HUES48 (cell line): ENCODE results near the gene MACROD2.

ENCODE experiments used
- H3K27ac ChIP-seq: one replicate; pipeline ENCODE4 v1.7.0; 2013; ENCODE audit warnings: low read depth, low read length, inconsistent platforms
- H3K27me3 ChIP-seq: 2 replicates; pipeline ENCODE4 v1.6.1; 2013; ENCODE audit warnings: mild to moderate bottlenecking, low read length; ENCODE audit not compliant: control insufficient read depth, insufficient read depth
- H3K36me3 ChIP-seq: 2 replicates; pipeline ENCODE4 v1.6.1; 2013; ENCODE audit warnings: low read length; ENCODE audit not compliant: control insufficient read depth, insufficient read depth
- H3K4me1 ChIP-seq: 2 replicates; pipeline ENCODE4 v1.6.1; 2013; ENCODE audit warnings: mild to moderate bottlenecking, low read length; ENCODE audit not compliant: control insufficient read depth, insufficient read depth
- H3K4me3 ChIP-seq: 2 replicates; pipeline ENCODE4 v1.5.1; 2013; ENCODE audit warnings: mild to moderate bottlenecking, low read depth, low read length
- H3K9ac ChIP-seq: 2 replicates; pipeline ENCODE4 v1.6.1; 2013; ENCODE audit warnings: mild to moderate bottlenecking, low read depth, low read length, moderate library complexity
- H3K9me3 ChIP-seq: 2 replicates; pipeline ENCODE4 v1.6.1; 2013; ENCODE audit warnings: low read length; ENCODE audit not compliant: control insufficient read depth, insufficient read depth

The MACROD2 gene

GRCh38 chr20:15561707-15562404, 1566.5 kb downstream of the MACROD2 start:
- Histone ChIP-seq H3K9me3 (0 out of 2 replicates have a peak, but pooled peaks cover 3% of the 10 kb centered on the region), H3K36me3 (no peaks in the 10 kb centered on the region), H3K4me1 (peaks cover 28% of the 10 kb centered on the region), H3K9ac (no peak overlapping the region), H3K27me3 (no peaks in the 10 kb centered on the region), H3K4me3 (0 out of 2 replicates have a peak overlapping the region, but pooled peaks have one; percentile 18), H3K27ac (peak overlapping the region; percentile 65)

GRCh38 chr20:15563836-15564235, 1568.5 kb downstream of the MACROD2 start:
- Histone ChIP-seq H3K9me3 (0 out of 2 replicates have a peak, but pooled peaks cover 3% of the 10 kb centered on the region), H3K36me3 (no peaks in the 10 kb centered on the region), H3K27me3 (no peaks in the 10 kb centered on the region), H3K27ac (no peak overlapping the region), H3K9ac (no peak overlapping the region), H3K4me3 (no peak overlapping the region), H3K4me1 (peaks cover 28% of the 10 kb centered on the region)

- Histone ChIP-seq H3K36me3 (no peaks in the 10 kb centered on the region), H3K4me3 (no peak overlapping the region), H3K27me3 (no peaks in the 10 kb centered on the region), H3K9me3 (no peaks in the 10 kb centered on the region), H3K9ac (no peak overlapping the region), H3K27ac (no peak overlapping the region), H3K4me1 (peaks cover 28% of the 10 kb centered on the region)
These were observed 1569.7 kb downstream of the MACROD2 start for GRCh38 chr20:15564981-15565380.

- Histone ChIP-seq H3K4me3 (no peak overlapping the region), H3K27ac (no peak overlapping the region), H3K36me3 (no peaks in the 10 kb centered on the region), H3K4me1 (peaks cover 24% of the 10 kb centered on the region), H3K27me3 (no peaks in the 10 kb centered on the region), H3K9ac (no peak overlapping the region), H3K9me3 (no peaks in the 10 kb centered on the region)
These were observed 1570.5 kb downstream of the MACROD2 start for GRCh38 chr20:15565786-15566185.

GRCh38 chr20:15567219-15567618, 1571.9 kb downstream of the MACROD2 start:
- no peaks in the 10 kb centered on the region for H3K9me3 ChIP-seq
- H3K4me1 ChIP-seq = peaks cover 10% of the 10 kb centered on the region
- H3K36me3 ChIP-seq = no peaks in the 10 kb centered on the region
- no peak overlapping the region for H3K4me3 ChIP-seq
- H3K27me3 ChIP-seq = no peaks in the 10 kb centered on the region
- H3K9ac ChIP-seq = no peak overlapping the region
- no peak overlapping the region for H3K27ac ChIP-seq

GRCh38 chr20:15570156-15570555, 1574.8 kb downstream of the MACROD2 start:
- H3K4me3 ChIP-seq = no peak overlapping the region
- no peak overlapping the region for H3K9ac ChIP-seq
- no peaks in the 10 kb centered on the region for H3K27me3 ChIP-seq
- H3K27ac ChIP-seq = no peak overlapping the region
- H3K4me1 ChIP-seq = no peaks in the 10 kb centered on the region
- no peaks in the 10 kb centered on the region for H3K9me3 ChIP-seq
- H3K36me3 ChIP-seq = no peaks in the 10 kb centered on the region

- H3K4me1 ChIP-seq = no peaks in the 10 kb centered on the region
- H3K9me3 ChIP-seq = no peaks in the 10 kb centered on the region
- H3K9ac ChIP-seq = no peak overlapping the region
- H3K27ac ChIP-seq = no peak overlapping the region
- no peaks in the 10 kb centered on the region for H3K36me3 ChIP-seq
- H3K27me3 ChIP-seq = no peaks in the 10 kb centered on the region
- H3K4me3 ChIP-seq = no peak overlapping the region
These were observed 1575.7 kb downstream of the MACROD2 start for GRCh38 chr20:15571056-15571455.

GRCh38 chr20:15575255-15575654, 1579.9 kb downstream of the MACROD2 start:
- peaks cover 7% of the 10 kb centered on the region for H3K4me1 ChIP-seq
- no peaks in the 10 kb centered on the region for H3K27me3 ChIP-seq
- no peaks in the 10 kb centered on the region for H3K9me3 ChIP-seq
- no peak overlapping the region for H3K9ac ChIP-seq
- no peak overlapping the region for H3K4me3 ChIP-seq
- no peaks in the 10 kb centered on the region for H3K36me3 ChIP-seq
- no peak overlapping the region for H3K27ac ChIP-seq

GRCh38 chr20:15576411-15576810, 1581.1 kb downstream of the MACROD2 start:
- Histone ChIP-seq H3K27ac (no peak overlapping the region), H3K27me3 (no peaks in the 10 kb centered on the region), H3K9me3 (no peaks in the 10 kb centered on the region), H3K4me3 (no peak overlapping the region), H3K36me3 (no peaks in the 10 kb centered on the region), H3K4me1 (peaks cover 12% of the 10 kb centered on the region), H3K9ac (no peak overlapping the region)

- no peak overlapping the region for H3K4me3 ChIP-seq
- no peaks in the 10 kb centered on the region for H3K36me3 ChIP-seq
- no peaks in the 10 kb centered on the region for H3K27me3 ChIP-seq
- no peaks in the 10 kb centered on the region for H3K9me3 ChIP-seq
- H3K9ac ChIP-seq = no peak overlapping the region
- H3K27ac ChIP-seq = no peak overlapping the region
- H3K4me1 ChIP-seq = peaks cover 12% of the 10 kb centered on the region
These were observed 1582.8 kb downstream of the MACROD2 start for GRCh38 chr20:15578113-15578512.

GRCh38 chr20:15579688-15580087, 1584.4 kb downstream of the MACROD2 start:
- H3K9ac ChIP-seq = no peak overlapping the region
- no peaks in the 10 kb centered on the region for H3K27me3 ChIP-seq
- peaks cover 12% of the 10 kb centered on the region for H3K4me1 ChIP-seq
- H3K4me3 ChIP-seq = no peak overlapping the region
- H3K27ac ChIP-seq = no peak overlapping the region
- no peaks in the 10 kb centered on the region for H3K9me3 ChIP-seq
- H3K36me3 ChIP-seq = no peaks in the 10 kb centered on the region
